ENCODE results near the gene TES.

TES gene

DNA sequence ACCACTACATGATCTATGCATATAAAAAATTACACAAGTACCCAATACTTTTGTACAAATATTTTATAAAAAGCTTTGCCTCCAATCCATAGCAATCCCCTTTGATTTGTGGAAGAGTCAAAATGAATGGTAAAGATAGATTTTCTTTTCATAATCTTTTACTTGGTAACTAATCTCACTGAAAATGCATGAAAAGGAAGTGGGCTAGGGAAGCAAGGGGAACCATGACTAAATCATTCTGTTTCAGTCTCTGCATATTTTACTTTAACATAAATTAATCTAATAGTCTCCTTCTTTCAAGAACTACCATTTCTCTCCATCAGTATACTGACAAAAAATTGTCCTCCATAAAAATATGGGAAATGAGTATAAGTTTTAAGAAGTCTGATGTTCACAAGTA lies 96.9 kb downstream of the TES start:
- Histone ChIP-seq H3K36me3 (replicated peaks in 1 of 2; ENCODE audit: control insufficient read depth in 2 of 2, insufficient read depth in 2 of 2, low read length in 2 of 2) (no peaks in the 10 kb centered on the region), H3K4ac (ENCODE audit: low read length) (no peak overlapping the region), H3K4me2 (ENCODE audit: insufficient read depth, low read length, poor library complexity, severe bottlenecking) (no peak overlapping the region), H3K9me3 (replicated peaks in 1 of 2; ENCODE audit: control insufficient read depth in 2 of 2, insufficient read depth in 1 of 2, low read depth in 1 of 2, low read length in 2 of 2) (no peaks in the 10 kb centered on the region), H3K18ac (ENCODE audit: low read length) (no peak overlapping the region), H2BK15ac (ENCODE audit: low read length) (no peak overlapping the region), H3K79me1 (ENCODE audit: low read depth, low read length) (no peaks in the 10 kb centered on the region), H2AK5ac (ENCODE audit: low read depth, low read length) (no peak overlapping the region), H3K9ac (ENCODE audit: low read depth, low read length, poor library complexity) (no peak overlapping the region), H2BK5ac (ENCODE audit: low read length) (no peak overlapping the region), H3K27me3 (ENCODE audit: control insufficient read depth in 3 of 3, insufficient read depth in 3 of 3, low read depth in 1 of 3, low read length in 3 of 3) (no peaks in the 10 kb centered on the region), H3K4me3 (ENCODE audit: low read length in 2 of 2) (no peak overlapping the region), H3K23ac (ENCODE audit: low read depth, low read length, poor library complexity) (no peak overlapping the region), H2AFZ (ENCODE audit: low read length) (no peak overlapping the region), H3K4me1 (ENCODE audit: control insufficient read depth in 2 of 2, insufficient read depth in 1 of 2, low read depth in 1 of 2, low read length in 2 of 2) (peaks cover 0 to 2% of the 10 kb centered on the region in 2 donors), H3K14ac (ENCODE audit: low read length) (no peak overlapping the region), H4K91ac (ENCODE audit: low read depth, low read length, poor library complexity) (no peak overlapping the region), H3K27ac (replicated peaks; ENCODE audit: low read length) (no peak overlapping the region), H2BK120ac (ENCODE audit: low read depth, low read length) (no peak overlapping the region), H4K8ac (ENCODE audit: low read depth, low read length) (no peak overlapping the region), H2BK12ac (ENCODE audit: low read length) (no peak overlapping the region)
- DNase-seq (ENCODE audit: low spot score) = no peak

Data from neuronal stem cell (in vitro differentiated cells).